NCI-H510A (cell line): ENCODE data around the gene ZDHHC11B.
"Not testable (repeated sequence)": the region's sequence is repeated elsewhere in the genome, so short reads cannot be mapped to it uniquely, and the experiment has no call there.

Experiments used
- DNase-seq: peaks from one replicate; lab custom pipeline; 2025; lab: John Stamatoyannopoulos, UW

The ZDHHC11B gene

DNA sequence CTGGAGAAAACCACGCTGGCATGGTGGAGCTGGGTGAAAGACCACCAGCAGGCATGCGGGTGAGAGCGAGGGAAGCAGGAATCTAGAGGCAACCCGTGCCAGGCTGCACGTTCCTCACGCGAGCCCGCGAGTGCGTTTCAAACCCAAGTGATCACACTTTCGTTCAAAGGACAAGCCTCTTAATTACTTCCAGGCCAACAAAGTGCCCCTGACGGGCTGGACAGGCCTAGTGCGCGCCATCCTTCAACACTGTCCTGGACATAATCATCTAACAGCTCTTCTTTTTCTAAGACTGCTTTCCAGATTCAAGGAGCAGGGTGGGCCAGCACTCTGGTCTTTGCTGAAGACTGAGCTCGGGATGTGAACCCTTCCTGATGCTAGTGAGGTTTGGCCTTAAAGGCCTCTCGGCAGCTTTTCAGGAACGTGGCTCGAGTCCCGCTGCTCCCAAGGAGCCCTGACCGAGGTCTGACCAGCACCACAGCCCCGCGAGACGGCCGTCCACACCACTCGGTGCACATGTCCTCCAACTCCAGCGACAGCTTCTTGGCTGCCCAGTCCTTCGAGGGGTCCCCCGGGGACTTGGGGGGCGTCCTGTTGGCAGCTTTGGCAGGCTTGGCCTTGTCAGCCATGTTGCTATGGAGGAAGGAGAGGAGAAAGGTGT, 14.9 kb downstream of the ZDHHC11B start:
- DNase-seq: not testable (repeated sequence)

DNA sequence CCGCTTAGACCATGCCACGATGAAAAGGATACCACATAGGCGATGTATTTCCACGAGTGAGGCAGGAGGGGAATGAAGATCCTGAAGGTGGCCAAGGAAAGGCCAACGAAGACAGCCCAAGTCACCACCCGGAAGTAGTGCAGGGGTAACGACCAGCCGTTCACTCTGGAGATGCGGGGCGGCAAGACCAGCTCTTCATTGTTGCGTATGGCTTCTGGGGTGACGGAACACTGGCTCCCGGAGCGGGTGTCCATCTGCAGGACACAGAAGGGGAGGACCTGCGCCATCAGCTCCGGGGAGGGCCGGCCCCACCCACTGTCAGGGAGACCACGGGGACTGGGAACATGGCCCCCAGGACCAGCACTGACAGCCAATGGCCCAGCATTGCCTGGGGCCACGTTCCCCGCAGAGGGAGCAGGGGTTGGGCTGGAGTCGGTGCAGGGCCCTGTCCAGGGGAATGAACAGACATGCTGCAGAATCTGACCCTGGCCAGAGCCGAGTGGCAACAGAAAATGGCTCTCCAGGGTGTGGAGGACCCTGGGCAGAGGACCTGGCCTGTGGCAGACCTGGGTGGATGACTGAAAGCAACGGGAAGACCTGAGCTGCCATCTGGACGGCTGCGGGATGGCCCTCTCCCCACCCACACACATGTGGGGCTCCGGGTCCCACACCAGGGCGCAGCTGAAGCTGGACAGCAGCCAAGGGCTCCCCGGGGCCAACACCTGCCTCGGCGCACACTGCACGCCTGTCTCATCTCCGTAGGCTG, 17.7 kb downstream of the ZDHHC11B start:
- DNase-seq: no peak

DNA sequence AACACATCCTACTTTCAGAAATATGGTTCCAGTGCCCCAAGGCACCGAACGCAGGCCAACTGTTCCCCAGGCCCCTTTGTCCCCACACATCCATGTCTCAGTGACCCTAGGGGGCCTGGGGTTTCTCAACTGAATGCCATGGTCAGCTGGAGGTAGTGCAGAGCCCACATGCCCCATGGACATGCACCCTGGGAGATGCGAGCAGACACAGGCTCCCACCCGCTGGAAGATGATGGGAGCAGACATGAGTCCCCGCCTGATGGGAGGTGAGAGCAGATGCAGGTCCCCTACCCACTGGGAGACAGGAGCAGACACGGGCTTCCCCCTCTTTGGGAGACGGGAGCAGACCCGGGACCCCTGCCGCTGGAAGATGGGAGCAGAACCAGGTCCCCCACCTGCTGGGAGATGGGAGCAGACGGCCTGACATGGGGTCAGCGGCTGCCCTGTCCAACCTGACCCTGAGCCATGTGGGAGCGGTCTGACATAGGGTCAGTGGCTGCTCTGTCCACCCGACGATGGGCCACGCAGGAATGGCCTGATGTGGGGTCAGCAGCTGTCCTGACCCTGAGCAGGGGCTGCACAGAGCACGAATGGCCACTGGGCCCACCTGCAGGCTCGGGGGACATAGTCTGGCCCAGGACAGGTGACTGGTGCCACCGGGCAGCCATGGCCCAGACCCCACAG, 18.4 kb downstream of the ZDHHC11B start:
- DNase-seq: no peak

DNA sequence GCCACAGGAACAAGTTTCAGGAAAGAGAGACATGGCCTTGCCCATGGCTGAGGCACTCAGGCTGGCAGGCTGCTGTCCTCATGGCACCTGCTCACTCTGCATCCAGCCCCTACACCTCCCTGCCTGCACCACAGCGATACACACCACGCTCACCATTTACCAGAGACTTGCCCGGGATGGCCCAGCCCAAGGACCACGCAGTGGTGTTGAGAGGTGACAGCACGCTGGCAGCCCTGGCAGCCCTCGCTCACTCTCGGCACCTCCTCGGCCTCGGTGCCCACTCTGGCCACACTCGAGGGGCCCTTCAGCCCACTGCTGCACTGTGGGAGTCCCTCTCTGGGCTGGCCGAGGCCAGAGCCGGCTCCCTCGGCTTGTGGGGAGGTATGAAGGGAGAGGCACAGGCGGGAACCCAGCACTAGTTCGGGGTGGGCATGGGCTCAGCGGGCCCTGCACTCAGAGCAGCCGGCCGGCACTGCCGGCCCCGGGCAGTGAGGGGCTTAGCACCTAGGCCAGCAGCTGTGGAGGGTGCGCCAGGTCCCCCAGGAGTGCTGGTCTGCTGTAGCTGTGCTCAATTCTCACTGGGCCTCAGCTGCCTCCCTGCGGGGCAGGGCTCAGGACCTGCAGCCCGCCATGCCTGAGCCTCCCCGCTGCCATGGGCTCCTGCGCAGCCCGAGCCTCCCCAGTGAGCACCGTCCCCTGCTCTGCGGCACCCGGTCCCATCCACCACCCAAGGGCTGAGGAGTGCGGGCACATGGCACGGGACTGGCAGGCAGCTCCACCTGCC, 20.3 kb downstream of the ZDHHC11B start:
- no peak for DNase-seq

DNA sequence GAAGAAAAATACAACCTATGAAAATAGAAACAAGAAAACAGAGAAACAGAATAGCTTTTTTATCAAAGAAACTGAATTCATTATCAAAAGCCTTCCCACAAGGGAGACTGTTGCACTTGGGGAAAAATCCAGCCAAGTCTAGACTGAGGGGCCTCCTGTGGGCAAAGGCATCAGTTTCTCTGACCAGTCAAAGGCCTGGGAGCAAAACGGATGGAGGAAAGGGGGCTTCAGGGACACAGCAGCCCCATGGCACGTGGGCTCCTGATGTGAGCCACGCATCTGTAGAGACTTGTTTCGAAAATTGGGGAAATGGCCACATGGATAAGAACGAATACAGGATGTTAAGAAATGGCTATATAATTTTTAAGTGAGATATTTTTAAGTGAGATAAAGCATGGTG, 21.1 kb downstream of the ZDHHC11B start:
- DNase-seq: no peak

DNA sequence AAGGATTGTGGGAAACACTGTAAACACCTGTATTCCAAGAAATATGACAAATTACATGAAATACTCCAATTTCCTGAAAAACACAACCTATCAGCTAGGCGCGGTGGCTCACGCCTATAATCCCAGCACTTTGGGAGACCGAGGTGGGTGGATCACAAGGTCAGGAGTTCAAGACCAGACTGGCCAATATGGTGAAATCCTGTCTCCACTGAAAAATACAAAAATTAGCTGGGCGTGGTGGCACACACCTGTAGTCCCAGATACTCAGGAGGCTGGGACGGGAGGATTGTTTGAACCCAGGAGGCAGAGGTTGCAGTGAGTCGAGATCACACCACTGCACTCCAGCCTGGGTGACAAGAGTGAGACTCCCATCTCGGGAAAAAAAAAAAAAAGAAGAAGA, 21.5 kb downstream of the ZDHHC11B start:
- DNase-seq: not testable (repeated sequence)

DNA sequence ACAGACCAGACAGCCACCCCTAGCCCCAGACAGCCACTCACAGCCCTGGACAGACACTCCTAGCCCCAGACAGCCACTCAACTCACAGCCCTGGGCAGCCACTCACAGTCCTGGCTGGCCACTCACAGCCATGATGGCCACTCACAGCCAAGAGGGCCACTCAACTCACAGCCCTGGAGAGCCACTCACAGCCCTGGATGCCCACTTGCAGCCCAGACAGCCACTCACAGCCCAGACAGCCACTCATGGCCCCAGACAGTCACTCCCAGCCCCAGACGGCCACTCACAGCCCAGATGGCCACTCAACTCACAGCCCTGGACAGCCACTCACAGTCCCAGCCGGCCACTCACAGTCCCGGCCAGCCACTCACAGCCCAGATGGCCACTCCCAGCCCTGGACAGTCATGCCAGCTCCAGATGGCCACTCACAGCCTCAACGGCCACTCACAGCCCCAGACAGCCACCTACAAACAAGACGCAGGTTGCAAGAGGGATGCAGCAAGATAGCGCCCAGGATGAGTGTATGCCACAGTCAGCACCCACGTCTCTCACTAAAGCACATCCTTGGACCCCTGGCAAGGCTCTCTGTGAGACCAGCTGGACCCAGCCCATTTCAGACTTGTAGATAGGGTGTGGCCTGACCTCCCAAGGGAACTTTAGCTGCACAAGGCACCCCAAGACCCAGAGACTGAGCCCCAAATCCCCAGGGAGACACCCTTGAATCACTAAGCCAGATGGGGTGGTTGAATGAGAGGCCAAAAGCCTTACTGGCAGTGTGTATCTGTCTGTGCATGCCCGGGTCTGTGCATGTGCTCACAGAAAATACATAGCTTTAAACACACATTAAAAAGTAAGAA, 22.4 kb downstream of the ZDHHC11B start:
- DNase-seq: peak; percentile 96

DNA sequence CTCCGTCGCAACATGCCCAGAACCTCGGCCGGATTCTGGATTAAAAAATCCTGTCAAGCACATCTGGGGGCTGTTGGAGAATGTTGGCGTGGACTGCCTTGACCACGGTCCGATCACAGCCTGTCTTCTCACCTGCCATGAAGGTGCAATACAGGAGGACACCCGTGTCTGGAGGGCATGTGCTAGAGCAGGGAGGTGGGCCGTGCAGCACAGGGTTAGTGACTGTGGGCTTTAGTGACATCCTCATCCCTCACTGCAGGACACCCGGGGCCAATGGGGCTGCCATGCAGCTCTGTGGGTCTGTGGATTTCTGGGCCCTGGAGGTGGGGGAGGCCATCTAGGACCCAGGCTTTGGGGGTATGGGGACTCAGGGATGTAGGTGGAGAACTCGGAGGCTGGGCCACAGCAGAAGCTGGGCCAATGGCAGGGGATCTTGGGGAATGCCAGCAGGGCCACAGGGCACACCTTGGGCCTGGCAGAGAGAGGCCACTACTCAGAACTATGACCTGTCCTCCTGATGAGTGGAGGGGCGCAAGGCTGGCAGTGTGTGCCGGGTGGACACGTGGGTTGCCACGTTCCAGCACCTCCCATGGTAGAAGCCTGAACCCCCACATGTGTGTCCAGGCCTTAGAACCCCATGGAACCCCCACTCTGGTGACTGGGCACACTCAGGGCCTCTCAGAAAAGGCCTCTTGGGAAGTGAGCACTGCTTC, 23.3 kb downstream of the ZDHHC11B start:
- no peak for DNase-seq

DNA sequence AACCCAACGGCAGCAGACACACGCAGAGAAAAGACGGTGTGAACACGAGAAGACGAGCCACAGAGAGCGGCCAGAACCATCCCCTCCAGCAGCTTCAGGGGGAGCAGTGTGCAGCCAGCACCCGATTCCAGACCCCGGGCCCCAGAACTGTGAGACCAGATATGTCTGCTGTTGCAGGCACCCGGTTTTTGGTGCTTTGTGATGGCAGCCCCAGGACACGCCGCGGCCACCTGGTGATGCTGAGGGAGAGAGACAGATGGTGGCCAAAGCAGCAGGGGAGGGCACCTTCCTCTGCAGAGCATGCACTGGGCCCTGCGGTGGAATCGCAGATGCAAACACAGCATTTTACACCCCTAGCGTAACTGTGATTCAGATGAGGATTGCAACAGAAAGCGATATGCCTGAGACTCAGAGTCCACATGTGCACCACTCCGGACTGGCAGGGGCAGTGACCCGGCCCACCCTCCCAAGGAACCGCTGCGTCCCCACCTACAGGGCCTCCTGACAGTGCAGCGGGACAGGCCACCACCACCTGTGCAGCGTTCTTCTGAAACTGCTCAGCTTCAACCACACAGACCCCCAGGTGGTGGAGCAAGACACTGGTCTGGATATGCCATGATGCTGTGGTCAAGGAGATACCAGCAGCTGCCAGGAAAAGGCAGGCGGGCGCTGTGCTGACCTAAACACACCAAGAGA, 24.0 kb downstream of the ZDHHC11B start:
- no peak for DNase-seq

DNA sequence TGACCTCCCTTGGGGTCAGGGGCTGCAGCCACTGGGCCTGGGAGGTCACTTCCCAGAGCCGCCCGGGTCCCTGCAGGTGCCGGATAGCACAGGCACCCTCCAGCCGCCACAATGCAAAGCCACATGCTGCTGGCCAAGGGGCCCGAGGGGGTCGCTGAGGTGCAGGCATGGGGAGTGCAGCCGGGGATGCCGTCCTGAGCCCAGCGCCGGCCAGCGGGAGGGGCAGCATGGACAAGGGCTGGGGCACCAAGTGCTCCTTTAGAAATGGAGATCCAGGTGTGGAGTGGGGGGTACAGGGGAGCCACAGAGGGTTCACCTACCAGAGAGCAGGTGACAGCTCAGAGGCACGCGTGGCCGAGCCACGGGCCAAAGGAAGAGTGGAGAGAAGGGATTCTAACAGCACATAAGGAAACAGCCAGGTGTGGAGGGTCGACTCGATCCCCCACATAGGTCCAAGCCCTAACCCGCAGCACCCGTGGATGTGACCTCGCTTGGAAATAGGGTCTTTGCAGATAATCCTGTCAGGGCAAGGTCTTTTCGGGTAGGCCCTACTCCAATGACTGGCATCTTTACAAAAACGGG, 24.7 kb downstream of the ZDHHC11B start:
- no peak for DNase-seq

DNA sequence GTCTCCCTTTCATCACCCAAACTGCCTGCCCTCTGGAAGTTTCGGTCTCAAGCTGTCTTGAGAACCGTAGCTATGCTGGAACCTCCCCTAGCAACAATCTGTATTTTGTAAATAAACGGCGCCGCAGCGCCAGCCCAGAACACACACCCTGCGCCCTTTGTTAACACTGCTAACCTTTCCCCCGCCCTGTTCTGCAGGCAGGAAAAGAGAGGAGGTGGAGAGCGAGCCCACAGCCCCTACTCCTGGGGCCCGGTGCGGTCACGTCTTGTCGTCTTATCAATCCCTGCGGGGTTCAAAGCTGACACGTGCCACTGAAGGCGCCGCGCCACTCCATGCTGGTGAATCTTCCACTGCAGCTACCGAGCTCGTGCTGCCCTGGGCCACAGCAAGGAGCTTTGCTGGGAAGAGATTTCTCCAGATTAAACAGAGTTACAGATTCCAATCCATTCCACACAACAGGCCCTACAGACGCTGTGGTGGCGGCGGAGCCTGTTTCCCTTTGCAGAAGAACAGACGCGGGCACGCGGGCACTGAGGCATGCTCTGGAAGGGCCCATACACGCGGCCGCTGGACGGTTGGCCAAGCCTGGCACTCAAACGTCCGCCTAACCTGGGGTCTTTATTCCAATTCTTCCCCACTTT, 25.3 kb downstream of the ZDHHC11B start:
- peak; percentile 92 for DNase-seq

DNA sequence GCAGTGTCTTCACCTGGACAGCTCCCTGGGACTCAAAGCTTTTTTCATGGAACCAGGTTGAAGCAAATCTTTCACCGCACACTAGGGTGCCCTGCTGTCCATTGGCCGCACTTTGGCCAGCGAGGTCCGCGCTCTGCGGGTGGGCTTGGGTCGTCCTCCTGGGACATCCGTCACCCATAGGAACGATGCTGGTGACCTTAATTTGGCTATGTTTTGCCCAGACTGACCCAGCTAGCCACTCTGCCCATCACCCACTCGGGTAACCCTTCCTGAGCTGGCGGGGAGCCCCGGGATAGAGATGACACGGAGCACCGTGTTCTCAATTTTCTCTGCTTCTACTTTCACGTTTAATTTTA, 25.9 kb downstream of the ZDHHC11B start:
- no peak for DNase-seq

DNA sequence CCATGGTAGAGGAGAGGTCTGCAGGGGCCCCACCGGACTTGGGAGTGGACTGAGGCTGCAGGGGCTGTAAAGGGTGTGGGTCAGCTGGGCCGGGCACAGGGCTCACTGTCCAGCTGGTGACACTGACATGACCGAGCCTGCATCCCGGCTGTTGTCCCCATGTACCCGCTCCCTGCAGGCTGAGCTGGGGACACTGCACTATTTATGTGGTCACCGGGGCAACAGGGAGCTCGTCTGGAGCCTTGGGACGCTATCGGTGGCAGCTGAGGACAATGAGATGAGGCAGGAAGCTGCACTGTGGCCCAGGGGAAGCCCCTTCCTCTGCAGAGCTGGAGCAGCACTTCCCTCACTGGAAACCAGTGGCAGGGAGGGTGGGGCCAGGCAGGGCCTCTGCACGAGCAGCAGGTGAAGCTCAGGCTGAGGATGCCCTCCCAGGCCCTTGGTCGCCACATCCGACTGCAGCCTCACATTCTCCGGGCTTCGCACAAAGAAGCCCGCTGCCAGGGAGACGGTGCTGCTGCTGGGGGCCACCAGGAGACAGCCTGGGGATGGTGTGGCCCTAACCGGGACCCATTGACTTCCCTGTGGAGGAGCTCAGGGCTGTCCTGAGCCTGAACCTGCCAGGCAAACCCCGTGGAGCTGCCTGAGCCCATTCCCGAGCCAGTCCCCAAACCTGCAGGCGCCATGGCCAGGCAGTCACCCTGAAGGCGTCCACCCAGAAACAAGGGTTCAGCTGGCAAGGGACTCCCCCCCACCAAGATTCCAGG, 26.4 kb downstream of the ZDHHC11B start:
- peak; percentile 92 for DNase-seq

DNA sequence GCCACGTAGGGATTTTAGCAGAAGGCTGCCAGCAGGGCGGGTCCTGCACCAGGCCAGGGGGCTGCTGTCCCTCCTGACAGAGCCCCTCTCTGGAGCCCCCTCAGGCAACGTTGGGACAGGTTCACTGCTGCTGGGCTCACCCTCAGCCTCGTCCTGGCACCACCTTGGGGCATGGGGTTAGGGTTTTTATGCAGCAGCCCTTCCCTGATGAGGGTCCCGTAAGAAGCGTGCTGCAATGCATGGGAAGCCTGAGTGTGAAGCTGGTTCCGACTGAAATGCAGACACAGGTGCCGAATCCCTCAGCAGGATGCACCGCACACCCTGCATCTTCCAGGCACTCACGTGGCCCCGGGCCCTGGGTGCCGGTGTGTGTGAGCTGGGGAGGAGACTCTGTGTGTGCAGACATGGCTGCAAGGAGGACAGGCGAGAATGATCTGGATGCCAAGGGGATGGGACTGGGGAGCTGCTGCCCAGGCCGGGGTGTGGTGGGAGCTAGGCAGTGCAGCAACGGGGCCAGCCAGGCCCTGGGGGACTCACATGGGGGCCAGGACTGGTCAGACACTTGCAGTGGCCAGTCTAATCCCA, 27.1 kb downstream of the ZDHHC11B start:
- DNase-seq: no peak

DNA sequence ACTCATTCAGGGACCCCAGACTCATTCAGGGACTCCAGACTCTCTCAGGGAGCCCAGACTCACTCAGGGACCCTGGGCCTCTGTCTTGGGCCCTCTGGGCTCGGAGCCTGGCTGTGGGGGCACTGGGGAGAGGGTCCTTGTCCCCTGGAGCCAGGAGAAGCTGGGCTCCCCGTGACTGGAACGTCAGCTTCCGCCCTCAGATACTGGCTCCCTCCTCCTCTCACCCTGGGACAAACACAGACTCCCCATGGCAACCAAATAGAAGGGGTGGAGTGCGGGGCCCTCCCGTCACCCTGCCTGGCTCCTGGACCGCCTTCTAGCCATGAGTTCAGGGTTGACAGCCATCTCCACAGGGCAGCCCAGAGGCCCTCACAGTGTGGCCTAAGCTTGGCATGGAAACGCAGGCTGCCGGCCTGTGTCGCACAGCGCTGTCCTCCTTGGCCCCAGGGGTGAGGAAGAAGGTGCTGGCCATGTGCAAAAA, 27.6 kb downstream of the ZDHHC11B start:
- DNase-seq: no peak

DNA sequence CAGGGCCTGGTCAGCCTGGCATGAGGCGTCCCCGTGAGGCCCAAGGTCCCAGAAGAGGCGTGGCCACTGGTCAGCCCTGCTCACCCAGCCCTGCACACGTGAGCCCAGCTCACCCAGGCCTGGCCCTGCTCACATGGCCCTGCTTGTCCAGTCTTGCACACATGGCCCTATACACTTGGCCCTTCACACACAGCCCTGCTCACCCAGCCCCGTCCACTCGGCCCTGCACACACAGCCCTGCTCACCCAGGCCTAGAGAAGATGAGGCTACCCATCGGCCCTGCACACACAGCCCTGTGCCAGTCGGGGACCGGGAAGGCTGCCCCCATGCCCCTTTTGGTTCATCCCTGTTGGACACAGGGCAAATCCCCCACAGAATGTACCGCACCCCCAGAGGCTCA, 28.4 kb downstream of the ZDHHC11B start:
- DNase-seq: no peak

DNA sequence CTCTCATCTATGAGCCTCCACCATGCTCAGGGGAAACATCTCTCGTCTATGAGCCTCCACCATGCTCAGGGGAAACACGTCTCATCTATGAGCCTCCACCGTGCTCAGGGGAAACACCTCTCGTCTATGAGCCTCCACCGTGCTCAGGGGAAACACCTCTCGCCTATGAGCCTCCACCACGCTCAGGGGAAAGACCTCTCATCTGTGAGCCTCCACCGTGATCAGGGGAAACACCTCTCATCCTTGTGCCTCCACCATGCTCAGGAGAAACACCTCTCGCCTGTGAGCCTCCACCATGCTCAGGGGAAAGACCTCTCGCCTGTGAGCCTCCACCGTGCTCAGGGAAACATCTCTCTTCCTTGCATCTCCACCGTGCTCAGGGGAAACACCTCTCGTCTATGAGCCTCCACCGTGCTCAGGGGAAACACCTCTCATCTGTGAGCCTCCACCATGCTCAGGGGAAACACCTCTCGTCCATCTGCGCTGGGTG, 30.3 kb downstream of the ZDHHC11B start:
- DNase-seq: not testable (repeated sequence)
